ENCODE data around the gene COL4A3.

DNA sequence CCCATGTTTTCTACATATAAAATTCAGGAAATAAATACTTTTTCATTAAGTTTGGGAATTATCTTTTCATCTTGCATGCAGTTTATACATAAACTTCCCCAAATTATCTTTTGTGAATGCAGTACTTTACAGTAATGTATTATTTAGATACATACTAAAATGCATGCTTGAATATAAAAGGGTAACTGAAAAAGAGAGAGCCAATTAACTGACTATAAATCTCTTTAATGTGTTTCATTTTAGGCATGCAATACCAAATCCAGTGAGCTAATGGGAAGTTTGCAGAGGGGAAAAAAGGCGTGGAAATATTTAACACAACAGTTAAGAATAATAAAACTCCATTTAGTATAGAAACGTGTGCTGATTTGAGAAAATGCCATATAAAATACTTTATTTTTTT lies 39.6 kb upstream of the COL4A3 start:
- TF ChIP-seq, protein P1, sequence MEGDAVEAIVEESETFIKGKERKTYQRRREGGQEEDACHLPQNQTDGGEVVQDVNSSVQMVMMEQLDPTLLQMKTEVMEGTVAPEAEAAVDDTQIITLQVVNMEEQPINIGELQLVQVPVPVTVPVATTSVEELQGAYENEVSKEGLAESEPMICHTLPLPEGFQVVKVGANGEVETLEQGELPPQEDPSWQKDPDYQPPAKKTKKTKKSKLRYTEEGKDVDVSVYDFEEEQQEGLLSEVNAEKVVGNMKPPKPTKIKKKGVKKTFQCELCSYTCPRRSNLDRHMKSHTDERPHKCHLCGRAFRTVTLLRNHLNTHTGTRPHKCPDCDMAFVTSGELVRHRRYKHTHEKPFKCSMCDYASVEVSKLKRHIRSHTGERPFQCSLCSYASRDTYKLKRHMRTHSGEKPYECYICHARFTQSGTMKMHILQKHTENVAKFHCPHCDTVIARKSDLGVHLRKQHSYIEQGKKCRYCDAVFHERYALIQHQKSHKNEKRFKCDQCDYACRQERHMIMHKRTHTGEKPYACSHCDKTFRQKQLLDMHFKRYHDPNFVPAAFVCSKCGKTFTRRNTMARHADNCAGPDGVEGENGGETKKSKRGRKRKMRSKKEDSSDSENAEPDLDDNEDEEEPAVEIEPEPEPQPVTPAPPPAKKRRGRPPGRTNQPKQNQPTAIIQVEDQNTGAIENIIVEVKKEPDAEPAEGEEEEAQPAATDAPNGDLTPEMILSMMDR (IDR thresholded peaks at IDR 0.05) = no peak
- TF ChIP-seq POLR2A (IDR thresholded peaks at IDR 0.05) (no peak), POLR2AphosphoS5 (IDR thresholded peaks at IDR 0.05) (no peak)
